Mammary epithelial cell (primary cell): Measurements from ENCODE around the gene TPD52L1.

Source experiments
- EZH2 ChIP-seq: IDR thresholded peaks from 2 replicates; pipeline ENCODE4 v1.6.1; 2012; ENCODE audit warnings: low read length, inconsistent platforms, borderline replicate concordance
- TF ChIP-seq, protein P1 (sequence below), 2 donors: IDR thresholded peaks in 1 of 2; conservative IDR thresholded peaks in 1 of 2; 2 replicates each; pipeline ENCODE4 v1.5.1; 2011 to 2012; ENCODE audit warnings: inconsistent platforms in 2 of 2, low read length in 2 of 2, mild to moderate bottlenecking in 2 of 2, control low read depth in 1 of 2, low read depth in 1 of 2; ENCODE audit not compliant: insufficient read depth in 1 of 2; ENCODE audit errors: extremely low read depth in 1 of 2

DNA sequence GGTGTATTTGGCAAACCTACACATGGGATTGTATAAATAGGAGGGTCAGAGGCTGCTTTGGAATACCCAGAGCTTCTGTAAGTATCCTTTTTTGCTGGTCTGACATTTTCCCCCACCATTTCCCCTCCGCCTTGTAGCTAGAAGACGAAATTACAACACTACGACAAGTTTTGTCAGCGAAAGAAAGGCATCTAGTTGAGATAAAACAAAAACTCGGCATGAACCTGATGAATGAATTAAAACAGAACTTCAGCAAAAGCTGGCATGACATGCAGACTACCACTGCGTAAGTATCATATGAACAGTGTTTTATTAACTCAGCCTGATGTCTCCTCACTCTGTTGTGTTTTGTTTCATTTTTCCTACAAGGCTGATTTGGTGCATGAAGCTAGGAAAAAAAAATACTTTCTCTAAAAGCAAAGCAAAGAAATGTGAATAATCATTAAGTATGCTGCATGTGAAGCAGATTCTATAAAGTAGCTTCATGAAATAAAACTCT is 75.5 kb downstream of the TPD52L1 start:
- TF ChIP-seq, protein P1, sequence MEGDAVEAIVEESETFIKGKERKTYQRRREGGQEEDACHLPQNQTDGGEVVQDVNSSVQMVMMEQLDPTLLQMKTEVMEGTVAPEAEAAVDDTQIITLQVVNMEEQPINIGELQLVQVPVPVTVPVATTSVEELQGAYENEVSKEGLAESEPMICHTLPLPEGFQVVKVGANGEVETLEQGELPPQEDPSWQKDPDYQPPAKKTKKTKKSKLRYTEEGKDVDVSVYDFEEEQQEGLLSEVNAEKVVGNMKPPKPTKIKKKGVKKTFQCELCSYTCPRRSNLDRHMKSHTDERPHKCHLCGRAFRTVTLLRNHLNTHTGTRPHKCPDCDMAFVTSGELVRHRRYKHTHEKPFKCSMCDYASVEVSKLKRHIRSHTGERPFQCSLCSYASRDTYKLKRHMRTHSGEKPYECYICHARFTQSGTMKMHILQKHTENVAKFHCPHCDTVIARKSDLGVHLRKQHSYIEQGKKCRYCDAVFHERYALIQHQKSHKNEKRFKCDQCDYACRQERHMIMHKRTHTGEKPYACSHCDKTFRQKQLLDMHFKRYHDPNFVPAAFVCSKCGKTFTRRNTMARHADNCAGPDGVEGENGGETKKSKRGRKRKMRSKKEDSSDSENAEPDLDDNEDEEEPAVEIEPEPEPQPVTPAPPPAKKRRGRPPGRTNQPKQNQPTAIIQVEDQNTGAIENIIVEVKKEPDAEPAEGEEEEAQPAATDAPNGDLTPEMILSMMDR (conservative IDR thresholded peaks at IDR 0.05 in 1 of 2, IDR thresholded peaks at IDR 0.05 in 1 of 2; ENCODE audit: extremely low read depth in 1 of 2, insufficient read depth in 1 of 2, low read depth in 1 of 2, low read length in 2 of 2), result no peak
- TF ChIP-seq EZH2, result no peak
